A673 (cell line): ENCODE data around the gene NDUFS7. TPM values are rescaled to one million over a fixed set of nuclear protein-coding genes. Genes with fewer than 3 reads are reported as not detected.

Experiments used
- BruUV-seq: library from RNA; stranded (reverse); fragments of 400-500 nt; replicated peaks from 2 replicates; lab custom pipeline; 2021; lab: Mats Ljungman, UMichigan
- CTCF ChIA-PET: fragments of 300-600 bp; sonication (Branson Sonifier 250); formaldehyde crosslinking; loops from one replicate; lab custom pipeline; 2022; ENCODE audit warnings: antibody characterized with exemption; lab: Charles Lee
- POLR2A ChIA-PET: fragments of 300-600 bp; sonication (Branson Sonifier 250); formaldehyde crosslinking; loops from one replicate; lab custom pipeline; 2022; ENCODE audit warnings: antibody characterized with exemption; ENCODE audit not compliant: low non-redundant PET; lab: Charles Lee
- DNase-seq: peaks from one replicate; pipeline ENCODE4 v3.0.0-alpha.2; 2015; ENCODE audit warnings: low spot score
- H3K27ac ChIP-seq: fragments of 200-600 bp; sonication (generic); 2 replicates; pipeline ENCODE4 v1.5.1; 2016; ENCODE audit warnings: mixed run types, low read depth, mild to moderate bottlenecking, mixed read lengths, antibody characterized with exemption, low read length; ENCODE audit not compliant: poor library complexity, severe bottlenecking
- H3K27me3 ChIP-seq: fragments of 200-600 bp; sonication (generic); replicated peaks from 2 replicates; pipeline ENCODE4 v1.6.1; 2017; ENCODE audit warnings: mixed run types, low read depth, mild to moderate bottlenecking, mixed read lengths, antibody characterized with exemption, low read length; ENCODE audit not compliant: insufficient read depth, poor library complexity
- H3K36me3 ChIP-seq: fragments of 200-600 bp; sonication (generic); 2 replicates; pipeline ENCODE4 v1.6.1; 2016; ENCODE audit warnings: mixed run types, mild to moderate bottlenecking, mixed read lengths, antibody characterized with exemption, low read length; ENCODE audit not compliant: insufficient read depth, poor library complexity, severe bottlenecking
- H3K4me1 ChIP-seq: fragments of 200-600 bp; sonication (generic); 2 replicates; pipeline ENCODE4 v1.6.1; 2017; ENCODE audit warnings: mixed run types, mild to moderate bottlenecking, mixed read lengths, antibody characterized with exemption, low read length; ENCODE audit not compliant: insufficient read depth, poor library complexity, severe bottlenecking
- H3K4me3 ChIP-seq: fragments of 200-600 bp; sonication (generic); 2 replicates; pipeline ENCODE4 v1.5.1; 2016; ENCODE audit warnings: low read depth, mixed run types, mild to moderate bottlenecking, mixed read lengths, low read length; ENCODE audit not compliant: poor library complexity, severe bottlenecking
- H3K9me3 ChIP-seq: fragments of 200-600 bp; sonication (generic); 2 replicates; pipeline ENCODE4 v1.6.1; 2016; ENCODE audit warnings: mixed run types, low read depth, mild to moderate bottlenecking, mixed read lengths, antibody characterized with exemption, low read length; ENCODE audit not compliant: poor library complexity, severe bottlenecking
- CTCF ChIP-seq: fragments of 300-800, 200-600 bp; sonication (generic); conservative IDR thresholded peaks from 2 replicates; pipeline ENCODE4 v1.5.1; 2017; ENCODE audit warnings: low read depth, mild to moderate bottlenecking, antibody characterized with exemption, low read length, moderate library complexity, mixed read lengths
- EZH2 ChIP-seq: fragments of 200-600 bp; sonication (generic); IDR thresholded peaks from 2 replicates; pipeline ENCODE4 v1.6.1; 2017; ENCODE audit warnings: borderline replicate concordance, low read depth, mild to moderate bottlenecking, mixed read lengths, antibody characterized with exemption, low read length; ENCODE audit not compliant: poor library complexity, severe bottlenecking
- intact Hi-C: fragments of 100-400 bp; cut with micrococcal nuclease; formaldehyde crosslinking; loops from one replicate; pipeline ENCODE4 v1.10.0; 2022; ENCODE audit not compliant: unreplicated experiment
- total RNA-seq: library from RNA; stranded (reverse); gene quantifications from 2 replicates; pipeline ENCODE4 v1.2.3, GENCODE V29; 2021

NDUFS7 gene
- total RNA-seq, 1 experiment from 2014 or later = 101 TPM

GRCh38 chr19:1432507-1432887 lies 48.8 kb downstream of the NDUFS7 start:
- no peak overlapping the region for H3K4me3 ChIP-seq
- DNase-seq = no peak
- ChIA-PET POLR2A (no interaction called here), CTCF (no interaction called here)
- no peaks in the 10 kb centered on the region for H3K9me3 ChIP-seq
- H3K27me3 ChIP-seq = no peaks in the 10 kb centered on the region
- no peaks in the 10 kb centered on the region for H3K4me1 ChIP-seq
- intact Hi-C loops = no loop called here
- no peak overlapping the region for H3K27ac ChIP-seq
- H3K36me3 ChIP-seq = peaks cover 69% of the 10 kb centered on the region
- TF ChIP-seq CTCF (no peak), EZH2 (no peak)
- no TSS peak for BruUV-seq

- intact Hi-C loops = no loop called here
- TF ChIP-seq EZH2 (no peak), CTCF (no peak)
- Histone ChIP-seq H3K36me3 (peaks cover 61% of the 10 kb centered on the region), H3K4me3 (no peak overlapping the region), H3K9me3 (no peaks in the 10 kb centered on the region), H3K27me3 (no peaks in the 10 kb centered on the region), H3K27ac (no peak overlapping the region), H3K4me1 (no peaks in the 10 kb centered on the region)
- POLR2A ChIA-PET = no interaction called here
- BruUV-seq = no TSS peak
- CTCF ChIA-PET = no interaction called here
- DNase-seq = no peak
These were observed 49.7 kb downstream of the NDUFS7 start for GRCh38 chr19:1433119-1434039.

- BruUV-seq = no TSS peak
- H3K9me3 ChIP-seq = no peaks in the 10 kb centered on the region
These were observed 50.3 kb downstream of the NDUFS7 start for GRCh38 chr19:1434040-1434366.

More at GRCh38 chr19:1434040-1434366, 50.3 kb downstream of the NDUFS7 start:
- TF ChIP-seq CTCF (no peak), EZH2 (no peak)
- Histone ChIP-seq H3K27me3 (no peaks in the 10 kb centered on the region), H3K4me1 (no peaks in the 10 kb centered on the region), H3K4me3 (no peak overlapping the region), H3K36me3 (peaks cover 54% of the 10 kb centered on the region), H3K27ac (no peak overlapping the region)
- CTCF ChIA-PET = no interaction called here
- intact Hi-C loops = no loop called here
- POLR2A ChIA-PET = no interaction called here
- no peak for DNase-seq
